NB4 (cell line): ENCODE measurements around the gene CSF3.

Experiments
- CTCF ChIP-seq: IDR thresholded peaks from one replicate; pipeline ENCODE4 v1.5.1; 2012; ENCODE audit warnings: low read depth, low read length
- POLR2A ChIP-seq: IDR thresholded peaks from 2 replicates; pipeline ENCODE4 v1.6.1; 2011; ENCODE audit warnings: mild to moderate bottlenecking; ENCODE audit not compliant: insufficient read length; ENCODE audit errors: extremely low read depth

GRCh38 chr17:40031706-40032105, 16.5 kb downstream of the CSF3 start:
- TF ChIP-seq POLR2A, result no peak
- no peak for TF ChIP-seq CTCF
